ENCODE data around the gene EML4.

DNA sequence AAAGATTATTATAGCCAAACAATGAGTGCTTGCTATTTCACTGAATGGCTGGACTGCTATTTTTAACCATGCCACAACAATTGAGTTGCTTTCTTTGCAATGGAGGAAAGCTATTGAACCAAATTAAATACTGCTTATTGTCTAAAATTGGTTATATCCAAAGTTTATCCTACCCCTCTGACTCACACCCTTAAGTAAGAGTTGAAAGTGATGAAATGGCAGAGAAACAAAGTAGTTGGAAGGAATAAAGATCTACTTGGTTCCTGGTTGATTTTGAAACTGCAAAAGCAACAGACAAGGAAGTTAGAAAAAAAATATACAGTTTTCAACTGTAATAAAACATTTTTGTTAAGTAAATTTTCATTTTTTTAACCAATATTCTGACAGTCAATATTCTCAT, 47.5 kb downstream of the EML4 start:
- no peak for TF ChIP-seq POLR2A (IDR thresholded peaks at IDR 0.05)
- TF ChIP-seq, protein P1, sequence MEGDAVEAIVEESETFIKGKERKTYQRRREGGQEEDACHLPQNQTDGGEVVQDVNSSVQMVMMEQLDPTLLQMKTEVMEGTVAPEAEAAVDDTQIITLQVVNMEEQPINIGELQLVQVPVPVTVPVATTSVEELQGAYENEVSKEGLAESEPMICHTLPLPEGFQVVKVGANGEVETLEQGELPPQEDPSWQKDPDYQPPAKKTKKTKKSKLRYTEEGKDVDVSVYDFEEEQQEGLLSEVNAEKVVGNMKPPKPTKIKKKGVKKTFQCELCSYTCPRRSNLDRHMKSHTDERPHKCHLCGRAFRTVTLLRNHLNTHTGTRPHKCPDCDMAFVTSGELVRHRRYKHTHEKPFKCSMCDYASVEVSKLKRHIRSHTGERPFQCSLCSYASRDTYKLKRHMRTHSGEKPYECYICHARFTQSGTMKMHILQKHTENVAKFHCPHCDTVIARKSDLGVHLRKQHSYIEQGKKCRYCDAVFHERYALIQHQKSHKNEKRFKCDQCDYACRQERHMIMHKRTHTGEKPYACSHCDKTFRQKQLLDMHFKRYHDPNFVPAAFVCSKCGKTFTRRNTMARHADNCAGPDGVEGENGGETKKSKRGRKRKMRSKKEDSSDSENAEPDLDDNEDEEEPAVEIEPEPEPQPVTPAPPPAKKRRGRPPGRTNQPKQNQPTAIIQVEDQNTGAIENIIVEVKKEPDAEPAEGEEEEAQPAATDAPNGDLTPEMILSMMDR (IDR thresholded peaks at IDR 0.05 in 8 of 11, conservative IDR thresholded peaks at IDR 0.05 in 3 of 11): no peak
- TF ChIP-seq POLR2AphosphoS5 (IDR thresholded peaks at IDR 0.05): no peak

All from spleen (tissue), 7 donors.